Stimulated activated CD4-positive, alpha-beta T cell treated with anti-CD3 and anti-CD28 coated beads, Interleukin-12 subunit alpha, Interleukin-12 subunit beta, amount 100 ng/mL, for 4 hours (primary cell): ENCODE data around the gene SORBS1.

Experiments used
- DNase-seq: peaks from one replicate; pipeline ENCODE4 v3.0.0-alpha.2; 2020

Gene SORBS1

GRCh38 chr10:95404864-95405263, 156.3 kb downstream of the SORBS1 start:
- no peak for DNase-seq

GRCh38 chr10:95404462-95404858, 156.7 kb downstream of the SORBS1 start:
- DNase-seq: no peak

GRCh38 chr10:95403700-95404461, 157.3 kb downstream of the SORBS1 start:
- DNase-seq: no peak

DNA sequence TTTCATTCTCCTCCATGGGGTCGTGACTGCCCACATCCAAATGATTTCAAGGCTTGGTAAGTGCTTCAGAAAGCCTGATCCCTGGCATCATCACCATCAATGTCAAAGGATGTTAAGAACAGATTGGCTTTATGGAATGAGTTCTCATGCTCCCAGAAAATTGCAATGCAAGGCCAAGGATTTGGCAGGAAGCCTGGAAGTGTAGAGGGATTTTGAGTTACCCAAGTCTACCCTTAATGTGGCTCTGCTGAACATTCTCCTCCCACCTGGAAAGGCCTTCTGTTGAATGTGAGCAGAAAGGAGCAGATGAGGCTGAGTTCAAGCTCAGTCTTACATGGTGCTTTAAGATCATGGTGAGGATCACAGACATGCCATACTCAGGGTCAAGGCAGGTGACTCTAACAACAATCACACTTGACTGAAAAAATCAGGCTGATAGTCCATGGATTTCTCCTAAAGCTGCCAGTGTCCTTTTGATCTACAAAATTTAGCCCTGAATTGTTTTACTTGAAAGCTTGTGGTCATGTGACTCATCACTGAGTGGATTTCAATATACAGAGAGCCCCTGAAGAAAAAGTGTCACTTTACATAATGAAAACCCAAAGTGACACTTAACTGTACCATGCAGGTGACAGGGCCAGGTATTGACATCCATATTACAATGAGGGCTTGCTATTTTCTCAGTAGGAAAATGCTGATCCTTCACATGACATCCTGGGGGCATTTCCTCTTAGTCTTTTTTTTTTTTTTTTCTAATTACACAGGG, 159.3 kb downstream of the SORBS1 start:
- DNase-seq: no peak

DNA sequence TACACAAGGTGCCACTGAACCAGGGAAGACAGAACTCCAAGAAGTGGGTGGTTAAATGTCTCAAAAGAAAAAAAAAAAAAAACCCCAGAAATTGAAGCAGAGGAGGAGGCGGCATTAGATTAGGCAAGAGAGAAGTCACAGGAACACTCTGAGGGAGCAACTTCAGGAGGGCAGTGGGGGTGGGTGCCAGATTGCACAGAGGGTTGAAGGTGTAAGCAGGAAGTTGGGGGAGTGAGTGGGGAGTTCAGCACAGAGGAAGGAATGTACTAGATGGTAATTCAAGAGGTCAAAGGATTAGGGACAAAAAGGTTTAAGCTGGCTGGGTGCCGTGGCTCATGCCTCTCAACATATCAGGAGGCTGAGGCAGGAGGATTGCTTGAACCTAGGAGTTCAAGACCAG, 160.4 kb downstream of the SORBS1 start:
- DNase-seq: no peak

GRCh38 chr10:95399183-95399582, 162.0 kb downstream of the SORBS1 start:
- no peak for DNase-seq

DNA sequence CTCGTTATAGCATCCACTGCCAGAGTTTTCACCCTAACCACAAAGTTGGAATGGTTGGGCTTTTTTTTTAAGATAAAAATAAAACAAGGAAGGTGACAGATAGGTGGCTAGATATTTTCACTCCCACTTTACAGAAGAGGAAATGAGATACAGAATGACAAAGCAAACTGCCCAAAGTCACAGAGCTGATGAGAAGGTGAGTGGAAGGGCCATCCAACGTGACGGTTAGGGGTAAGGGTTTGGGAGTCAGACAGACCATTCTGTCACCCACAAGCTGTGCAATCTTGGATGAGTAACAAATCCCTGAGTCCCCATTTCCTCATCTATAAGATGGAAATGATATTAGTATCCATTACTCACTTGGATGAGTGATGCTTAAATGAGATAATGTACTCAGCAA, 163.4 kb downstream of the SORBS1 start:
- no peak for DNase-seq

DNA sequence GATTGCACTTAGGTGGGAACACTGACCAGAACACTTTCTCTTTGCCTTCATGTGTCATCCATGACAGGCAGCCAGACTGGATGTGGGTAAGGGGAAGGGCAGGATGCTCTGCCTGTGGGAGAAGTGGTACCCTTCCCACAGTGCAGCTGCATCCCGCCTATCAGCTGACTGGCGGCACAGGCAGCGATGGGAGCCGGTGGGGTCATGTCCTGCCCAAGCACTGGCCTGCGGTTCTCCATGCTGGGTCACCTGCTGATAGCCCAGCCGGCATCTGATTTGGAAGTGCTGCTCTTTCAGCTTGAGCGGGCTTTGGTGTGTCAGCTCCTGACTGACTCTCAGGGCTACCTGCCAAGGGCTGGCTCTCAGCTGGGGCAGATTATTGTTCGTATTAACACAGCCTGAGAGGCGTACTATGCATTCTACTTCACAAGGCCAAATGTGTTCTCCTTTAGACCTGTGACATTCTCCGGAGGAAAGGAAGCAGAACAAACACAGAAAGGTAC, 165.2 kb downstream of the SORBS1 start:
- DNase-seq: no peak

DNA sequence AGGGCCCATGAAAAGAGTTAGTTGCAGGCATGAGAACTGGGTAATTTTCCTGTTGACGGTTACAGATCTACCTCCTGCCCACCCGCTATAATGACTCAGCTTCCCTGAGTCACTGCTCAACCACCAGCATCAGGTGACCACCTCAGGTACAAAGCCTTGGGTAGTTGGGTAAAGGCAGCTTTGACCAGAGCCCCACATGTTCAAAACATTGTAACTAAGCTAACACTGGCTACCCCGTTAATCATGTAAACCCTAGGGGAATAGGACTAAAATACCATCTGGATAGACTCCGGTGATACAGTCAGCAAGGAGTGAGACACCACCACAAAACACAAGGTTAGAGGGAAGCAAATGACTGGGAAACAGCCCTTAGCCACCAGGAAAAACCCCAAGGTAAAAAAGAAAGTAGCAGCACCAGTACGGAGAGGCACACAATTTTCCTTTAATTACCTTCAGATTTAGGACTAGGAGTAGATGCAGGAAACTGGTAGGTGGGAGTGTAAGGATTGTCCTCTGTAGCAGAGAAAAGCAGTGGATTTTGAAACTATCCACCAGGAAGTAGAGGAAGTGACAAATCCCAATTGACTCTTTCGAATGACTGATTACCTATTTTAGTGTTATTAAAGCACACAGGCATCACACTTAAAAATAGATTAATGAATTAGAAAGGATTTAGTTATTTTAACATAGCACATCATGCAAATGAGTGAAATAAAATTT, 166.8 kb downstream of the SORBS1 start:
- DNase-seq: no peak

- no peak for DNase-seq
These were observed 168.4 kb downstream of the SORBS1 start for GRCh38 chr10:95392681-95393164.

DNA sequence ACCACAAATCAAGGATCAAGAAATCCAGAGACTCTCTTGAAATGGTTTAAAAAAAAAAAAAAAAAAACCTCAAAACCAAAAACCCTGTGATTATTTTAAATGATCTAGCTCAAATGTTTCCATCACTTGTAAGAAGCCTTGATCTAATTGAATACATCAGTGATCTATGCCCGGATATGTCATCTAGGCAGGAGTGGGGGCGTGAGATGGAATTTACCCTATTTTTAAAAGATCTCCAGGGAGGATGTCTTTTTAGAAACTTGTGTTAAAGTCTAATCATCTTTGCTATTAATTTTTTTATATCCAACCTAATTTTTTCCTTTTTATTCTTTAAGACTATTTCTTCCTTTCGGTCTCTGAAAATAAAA, 169.0 kb downstream of the SORBS1 start:
- no peak for DNase-seq

DNA sequence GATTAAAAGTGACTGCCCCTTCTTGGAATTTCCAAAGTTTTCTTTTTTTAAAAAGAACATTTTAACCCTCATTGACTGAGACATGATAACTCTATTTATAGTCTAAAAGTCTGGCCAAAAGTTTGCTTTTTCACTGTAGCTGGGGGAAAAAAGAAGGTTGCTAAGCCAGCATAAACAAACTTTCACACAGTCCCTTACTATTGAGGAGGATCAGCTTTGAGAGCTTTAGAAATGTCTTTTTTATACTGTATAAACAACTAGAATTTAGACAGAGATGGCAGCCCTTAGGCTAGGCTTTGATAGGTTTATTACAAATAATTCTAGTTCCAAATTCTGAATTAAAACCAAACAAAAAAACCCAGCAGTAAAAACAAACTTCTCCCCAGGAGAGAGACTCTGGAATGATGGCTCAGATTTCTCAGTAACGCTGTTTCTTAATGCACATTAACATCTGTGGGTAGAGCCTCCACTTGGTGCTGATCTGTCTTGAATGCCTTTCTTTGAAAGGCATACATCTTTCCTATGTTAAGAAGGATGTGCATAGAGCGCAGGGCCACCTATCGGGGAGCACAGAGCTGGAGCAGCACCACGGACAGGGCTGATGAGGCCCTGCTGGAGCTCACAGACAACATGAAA, 169.5 kb downstream of the SORBS1 start:
- DNase-seq: no peak

GRCh38 chr10:95391164-95391563, 170.0 kb downstream of the SORBS1 start:
- no peak for DNase-seq

DNA sequence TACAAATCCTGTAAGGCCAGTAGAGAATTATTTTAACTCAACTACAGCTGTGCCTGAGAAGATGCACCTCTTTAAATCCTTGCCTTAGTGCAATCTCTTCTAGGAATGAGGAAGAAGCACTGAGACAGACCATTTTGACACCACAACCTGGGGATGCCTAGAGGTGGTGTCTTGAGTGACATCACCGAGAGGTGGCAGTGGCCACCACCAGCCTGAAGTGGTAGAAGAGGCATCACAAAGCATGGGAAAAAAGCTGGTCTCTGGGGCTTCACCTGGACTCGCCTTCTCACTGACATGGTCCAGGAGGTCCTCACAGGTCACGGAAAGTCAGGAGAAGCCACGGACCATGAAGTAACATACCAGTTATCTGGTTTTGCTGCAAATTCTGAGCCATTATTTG, 171.2 kb downstream of the SORBS1 start:
- no peak for DNase-seq

DNA sequence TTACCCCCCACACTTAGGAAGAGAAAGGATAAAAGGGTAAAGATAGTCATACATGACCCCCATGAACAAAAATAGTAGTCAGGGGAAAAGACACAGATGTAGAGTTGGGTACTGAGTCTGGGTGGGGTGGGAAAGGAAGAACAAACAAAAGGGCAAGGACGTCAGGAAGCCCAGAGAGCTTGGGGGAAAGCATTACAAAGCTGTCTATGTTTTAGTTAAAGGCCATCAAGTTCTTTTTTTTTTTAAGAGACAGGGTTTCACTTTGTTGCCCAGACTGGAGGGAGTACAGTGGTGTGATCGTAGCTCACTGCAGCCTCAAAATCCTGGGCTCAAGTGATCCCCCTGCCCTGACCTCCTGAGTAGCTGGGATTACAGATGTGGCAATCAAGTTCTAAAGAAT, 172.0 kb downstream of the SORBS1 start:
- DNase-seq: no peak

- no peak for DNase-seq
These were observed 172.6 kb downstream of the SORBS1 start for GRCh38 chr10:95388539-95388938.

- no peak for DNase-seq
These were observed 173.1 kb downstream of the SORBS1 start for GRCh38 chr10:95388109-95388471.

- DNase-seq: no peak
These were observed 177.0 kb downstream of the SORBS1 start for GRCh38 chr10:95384011-95384704.

DNA sequence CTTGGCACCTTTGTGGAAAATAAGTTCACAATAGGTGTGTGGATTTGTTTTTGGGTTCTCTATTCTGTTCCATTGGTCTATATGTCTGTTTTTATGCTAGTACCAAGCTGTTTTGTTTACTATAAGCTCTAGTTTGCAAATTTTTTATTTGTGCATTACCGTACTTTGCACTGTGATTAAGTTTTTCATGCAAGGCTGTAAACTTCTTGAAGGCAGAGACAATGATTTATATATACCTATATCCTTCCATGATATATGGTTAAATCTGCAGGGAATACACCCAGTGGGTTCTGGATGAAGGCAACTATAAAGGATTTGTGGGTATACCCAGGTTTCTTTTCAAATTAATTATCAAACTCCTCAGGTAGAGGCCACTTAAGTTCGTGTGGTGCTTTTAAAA, 178.6 kb downstream of the SORBS1 start:
- DNase-seq: no peak

DNA sequence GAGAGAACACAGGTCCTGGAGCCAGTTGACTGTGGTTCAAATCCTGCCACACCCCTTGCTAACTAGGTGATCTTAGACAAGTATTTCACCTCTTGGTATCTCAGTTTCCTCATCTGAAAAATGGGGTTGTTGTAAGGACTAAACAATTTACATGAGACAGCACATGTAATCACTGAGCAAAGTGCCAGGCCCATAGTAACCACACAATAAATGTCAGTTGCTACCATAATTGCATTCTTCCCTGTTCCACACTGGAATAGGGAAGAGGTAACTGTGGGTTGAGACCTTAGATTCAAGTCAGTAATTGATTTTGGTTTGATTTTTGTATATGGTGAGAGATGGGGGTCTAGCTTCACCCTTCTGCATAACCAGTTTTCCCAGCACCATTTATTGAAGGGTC, 179.0 kb downstream of the SORBS1 start:
- DNase-seq: no peak

- no peak for DNase-seq
These were observed 183.2 kb downstream of the SORBS1 start for GRCh38 chr10:95377950-95378349.

- DNase-seq: no peak
These were observed 185.8 kb downstream of the SORBS1 start for GRCh38 chr10:95375418-95375817.
